Stomach (tissue), 9 donors: Measurements from ENCODE around the gene BMPR1B. TPM values are rescaled to one million over a fixed set of nuclear protein-coding genes. Genes with fewer than 3 reads are reported as not detected.

ENCODE experiments used
- DNase-seq, 2 donors: peaks; one replicate each; pipeline versions ENCODE4 v3.0.0 to v3.0.0-alpha.2; 2013 to 2019
- H3K27ac ChIP-seq, 5 donors: fragments of 200-600 bp in 4 of 5; sonication (generic) in 4 of 5; one replicate each; pipeline ENCODE4 v1.5.1; 2013 to 2019; ENCODE audit warnings: mild to moderate bottlenecking in 1 of 5, moderate library complexity in 1 of 5
- H3K27me3 ChIP-seq, 3 donors: fragments of 200-600 bp; sonication (generic); one replicate each; pipeline ENCODE4 v1.5.1; 2017 to 2019; ENCODE audit warnings: mixed run types in 1 of 3
- H3K36me3 ChIP-seq, 4 donors: fragments of 200-600 bp; sonication (generic); 1 replicate in 3 of 4; 2 replicates in 1 of 4; pipeline ENCODE4 v1.5.1; 2016 to 2019
- H3K4me1 ChIP-seq, 4 donors: fragments of 200-600 bp; sonication (generic); one replicate each; pipeline ENCODE4 v1.5.1; 2016 to 2019
- H3K4me3 ChIP-seq, 4 donors: fragments of 200-600 bp; sonication (generic) in 3 of 4; one replicate each; pipeline ENCODE4 v1.5.1; 2016 to 2019; ENCODE audit warnings: mild to moderate bottlenecking in 1 of 4
- H3K9me3 ChIP-seq, 4 donors: fragments of 200-600 bp; sonication (generic); one replicate each; pipeline ENCODE4 v1.5.1; 2016 to 2019
- CTCF ChIP-seq, 7 experiments: fragments of 450-650 bp in 4 of 7; fragments of 200-600 bp in 3 of 7; sonication (generic) in 3 of 7; IDR thresholded peaks; one replicate each; pipeline ENCODE4 v1.5.1; 2016 to 2019; ENCODE audit warnings: antibody characterized with exemption in 7 of 7, control low read depth in 2 of 7, mild to moderate bottlenecking in 1 of 7
- EP300 ChIP-seq: sonication (generic); formaldehyde crosslinking; IDR thresholded peaks from one replicate; pipeline ENCODE4 v1.6.1; 2017; ENCODE audit warnings: antibody characterized with exemption
- POLR2A ChIP-seq, 4 donors: fragments of 450-650 bp; IDR thresholded peaks; one replicate each; pipeline ENCODE4 v1.6.1; 2016; ENCODE audit warnings: antibody characterized with exemption in 4 of 4, control low read depth in 2 of 4, mild to moderate bottlenecking in 1 of 4, moderate library complexity in 1 of 4
- POLR2AphosphoS5 ChIP-seq, 3 donors: sonication (generic); formaldehyde crosslinking; IDR thresholded peaks; one replicate each; pipeline ENCODE4 v1.6.1; 2016; ENCODE audit warnings: antibody characterized with exemption in 3 of 3
- WGBS, 5 donors: extraction: QIAGEN DNeasy Blood & Tissue Kit in 3 of 5; methylation state at CpG; one replicate each; pipeline versions ENCODE4 v1.1.5 to v1.1.7; 2013 to 2018; 5-methylcytosine and 5-hydroxymethylcytosine counted together
- intact Hi-C: fragments of 100-400 bp; cut with DNase I; formaldehyde crosslinking; loops from one replicate; pipeline ENCODE4 v1.15.1; 2023; ENCODE audit warnings: low total_unique reads
- polyA plus RNA-seq, 3 donors: library from polyadenylated mRNA; stranded (reverse); fragments of 200-250 nt; gene quantifications; one replicate each; pipeline ENCODE4 v1.2.3, GENCODE V29; 2013
- total RNA-seq, 5 donors: library from RNA; depleted of rRNA; stranded (reverse); fragments of >200 nt; gene quantifications; one replicate each; pipeline versions ENCODE4 v1.1.0 to v1.2.3, GENCODE V29; 2014 to 2016
- donor health status: healthy with polysubstance abuse.
- donor health status: Bipolar disorder and iron deficiency.
- donor health status: healthy.

BMPR1B gene
- total and polyA plus RNA-seq, 8 donors, result 0.37 to 29.8 (median 1.5) TPM; not detected in 1

GRCh38 chr4:95093460-95093859 is 335.7 kb downstream of the BMPR1B start:
- intact Hi-C loops, result no loop called here
- TF ChIP-seq POLR2A (IDR thresholded peaks at IDR 0.05) (no peak), EP300 (no peak), POLR2AphosphoS5 (IDR thresholded peaks at IDR 0.05) (no peak), CTCF (IDR thresholded peaks at IDR 0.05) (no peak)
- H3K4me3 ChIP-seq, result no peak overlapping the region

GRCh38 chr4:95093936-95094929 is 336.5 kb downstream of the BMPR1B start:
- intact Hi-C loops, result no loop called here
- H3K27me3 ChIP-seq, result no peaks in the 10 kb centered on the region
- no peak for TF ChIP-seq CTCF (IDR thresholded peaks at IDR 0.05)
- TF ChIP-seq POLR2A (IDR thresholded peaks at IDR 0.05), result no peak
- TF ChIP-seq POLR2AphosphoS5 (IDR thresholded peaks at IDR 0.05), result no peak
- TF ChIP-seq EP300, result no peak
- peaks cover 0 to 4% (median 0%) of the 10 kb centered on the region in 4 donors for H3K4me1 ChIP-seq
- no peak overlapping the region for H3K27ac ChIP-seq
- H3K36me3 ChIP-seq, result no peaks in the 10 kb centered on the region
- DNase-seq, result no peak
- H3K9me3 ChIP-seq, result no peaks in the 10 kb centered on the region
- no peak overlapping the region for H3K4me3 ChIP-seq
- WGBS, 5 donors, result 70 to 89% (median 75%) methylated on average over 8 of the region's 8 CpGs

More at GRCh38 chr4:95093460-95093859, 335.7 kb downstream of the BMPR1B start:
- H3K27me3 ChIP-seq, result no peaks in the 10 kb centered on the region
- WGBS, 5 donors, result 94 to 96% (median 95%) methylated on average over 2 of the region's 2 CpGs
- no peaks in the 10 kb centered on the region for H3K9me3 ChIP-seq
- no peak for DNase-seq
- H3K36me3 ChIP-seq, result no peaks in the 10 kb centered on the region
- no peak overlapping the region for H3K27ac ChIP-seq
- peaks cover 0 to 4% (median 0%) of the 10 kb centered on the region in 4 donors for H3K4me1 ChIP-seq

GRCh38 chr4:95095348-95095974 is 337.7 kb downstream of the BMPR1B start:
- Histone ChIP-seq H3K27me3 (no peaks in the 10 kb centered on the region), H3K27ac (no peak overlapping the region), H3K36me3 (no peaks in the 10 kb centered on the region), H3K9me3 (no peaks in the 10 kb centered on the region), H3K4me1 (peaks cover 0 to 4% (median 0%) of the 10 kb centered on the region in 4 donors), H3K4me3 (no peak overlapping the region)
- DNase-seq, result peak in 1 of 2 donors; percentile 70
- 28 to 36% (median 30%) methylated on average over 1 of the region's 1 CpG for WGBS, 5 donors
- TF ChIP-seq CTCF (IDR thresholded peaks at IDR 0.05) (peak in 4 of 7 experiments; percentile 17 to 35 (median 20)), EP300 (no peak)
- intact Hi-C loops, result no loop called here

GRCh38 chr4:95102162-95102790 is 344.5 kb downstream of the BMPR1B start:
- intact Hi-C loops, result no loop called here
- 32 to 53% (median 46%) methylated on average over 3 of the region's 3 CpGs for WGBS, 5 donors
- H3K9me3 ChIP-seq, result no peaks in the 10 kb centered on the region
- H3K4me1 ChIP-seq, result peaks cover 0 to 5% (median under 1%) of the 10 kb centered on the region in 4 donors
- H3K27me3 ChIP-seq, result no peaks in the 10 kb centered on the region
- no peak overlapping the region for H3K4me3 ChIP-seq
- H3K27ac ChIP-seq, result no peak overlapping the region
- TF ChIP-seq POLR2A (IDR thresholded peaks at IDR 0.05) (no peak), EP300 (no peak), POLR2AphosphoS5 (IDR thresholded peaks at IDR 0.05) (no peak), CTCF (IDR thresholded peaks at IDR 0.05) (no peak)
- no peaks in the 10 kb centered on the region for H3K36me3 ChIP-seq
- DNase-seq, result no peak
